BJ (cell line): ENCODE results near the gene ZNHIT6. TPM values are rescaled to one million over a fixed set of nuclear protein-coding genes. Genes with fewer than 3 reads are reported as not detected.

Source experiments
- CTCF ChIA-PET: fragments of 350-600 bp; formaldehyde crosslinking; extraction: SDS; loops from one replicate; lab custom pipeline; 2021; ENCODE audit warnings: antibody characterized with exemption, inconsistent platforms; lab: Yijun Ruan, JAX
- POLR2A ChIA-PET: fragments of 300-600 bp; sonication (Branson Sonifier 250); formaldehyde crosslinking; extraction: SDS; loops from one replicate; lab custom pipeline; 2021; ENCODE audit warnings: antibody characterized with exemption; lab: Charles Lee
- DNase-seq: peaks from one replicate; pipeline ENCODE4 v3.0.0-alpha.2; 2011; ENCODE audit warnings: low read depth
- H3K27me3 ChIP-seq: 2 replicates; pipeline ENCODE4 v1.6.0; 2011; ENCODE audit warnings: low read length; ENCODE audit not compliant: control insufficient read depth, insufficient read depth
- H3K36me3 ChIP-seq: 2 replicates; pipeline ENCODE4 v1.5.1; 2011; ENCODE audit warnings: low read length; ENCODE audit not compliant: control insufficient read depth, insufficient read depth
- H3K4me3 ChIP-seq: 2 replicates; pipeline ENCODE4 v1.5.1; 2011; ENCODE audit warnings: low read depth, mild to moderate bottlenecking, control low read depth, low read length
- polyA plus RNA-seq: library from polyadenylated mRNA; depleted of rRNA; stranded (reverse); fragments of >200 nt; gene quantifications from 2 replicates; pipeline ENCODE4 v1.2.3, GENCODE V29; 2011
- TF ChIP-seq, protein P1 (sequence below): IDR thresholded peaks from 2 replicates; pipeline ENCODE4 v1.5.1; 2011; ENCODE audit warnings: low read depth, mild to moderate bottlenecking, control low read depth, inconsistent platforms, low read length, moderate library complexity; ENCODE audit not compliant: insufficient read depth

Gene ZNHIT6
- polyA plus RNA-seq, 1 experiment: 5.6 TPM

DNA sequence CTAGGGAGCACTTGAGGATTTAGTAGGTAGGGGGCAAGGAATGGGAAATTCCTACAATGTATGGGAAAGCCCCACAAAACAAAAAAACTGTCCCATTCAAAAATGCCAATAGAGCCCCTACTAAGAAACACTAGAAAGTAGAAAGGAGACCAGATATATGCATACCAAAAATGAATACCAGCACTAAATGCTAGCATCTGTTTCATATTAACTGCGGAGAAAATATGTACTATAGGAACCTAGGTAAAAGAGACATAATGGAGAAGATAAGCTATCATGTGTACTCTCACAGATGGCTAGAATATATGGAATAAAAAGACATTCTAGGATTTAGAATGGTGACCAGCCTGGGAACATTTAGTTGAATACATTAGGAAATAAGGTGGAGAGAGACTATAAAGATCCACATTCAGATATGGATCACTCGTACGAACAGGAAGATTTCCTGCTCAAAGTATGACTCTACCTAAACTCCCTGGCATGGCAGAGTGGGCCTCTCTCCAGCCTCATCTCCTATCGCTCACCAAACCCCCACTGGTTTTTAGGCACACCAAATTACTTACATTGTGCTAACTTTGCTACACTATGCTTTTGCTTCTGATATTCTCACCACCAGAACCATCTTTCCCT, 18.3 kb downstream of the ZNHIT6 start:
- TF ChIP-seq, protein P1, sequence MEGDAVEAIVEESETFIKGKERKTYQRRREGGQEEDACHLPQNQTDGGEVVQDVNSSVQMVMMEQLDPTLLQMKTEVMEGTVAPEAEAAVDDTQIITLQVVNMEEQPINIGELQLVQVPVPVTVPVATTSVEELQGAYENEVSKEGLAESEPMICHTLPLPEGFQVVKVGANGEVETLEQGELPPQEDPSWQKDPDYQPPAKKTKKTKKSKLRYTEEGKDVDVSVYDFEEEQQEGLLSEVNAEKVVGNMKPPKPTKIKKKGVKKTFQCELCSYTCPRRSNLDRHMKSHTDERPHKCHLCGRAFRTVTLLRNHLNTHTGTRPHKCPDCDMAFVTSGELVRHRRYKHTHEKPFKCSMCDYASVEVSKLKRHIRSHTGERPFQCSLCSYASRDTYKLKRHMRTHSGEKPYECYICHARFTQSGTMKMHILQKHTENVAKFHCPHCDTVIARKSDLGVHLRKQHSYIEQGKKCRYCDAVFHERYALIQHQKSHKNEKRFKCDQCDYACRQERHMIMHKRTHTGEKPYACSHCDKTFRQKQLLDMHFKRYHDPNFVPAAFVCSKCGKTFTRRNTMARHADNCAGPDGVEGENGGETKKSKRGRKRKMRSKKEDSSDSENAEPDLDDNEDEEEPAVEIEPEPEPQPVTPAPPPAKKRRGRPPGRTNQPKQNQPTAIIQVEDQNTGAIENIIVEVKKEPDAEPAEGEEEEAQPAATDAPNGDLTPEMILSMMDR: no peak
- CTCF ChIA-PET: no interaction called here
- POLR2A ChIA-PET: interaction anchor here (0.7 kb wide), 1 partner anchor 329 kb away, joined by 3 read pairs; no protein-coding TSS in a partner anchor
- no peak for DNase-seq
- no peak overlapping the region for H3K4me3 ChIP-seq
- no peaks in the 10 kb centered on the region for H3K27me3 ChIP-seq
- H3K36me3 ChIP-seq: peaks cover 2% of the 10 kb centered on the region; the same call in 1 of the 2 replicates

DNA sequence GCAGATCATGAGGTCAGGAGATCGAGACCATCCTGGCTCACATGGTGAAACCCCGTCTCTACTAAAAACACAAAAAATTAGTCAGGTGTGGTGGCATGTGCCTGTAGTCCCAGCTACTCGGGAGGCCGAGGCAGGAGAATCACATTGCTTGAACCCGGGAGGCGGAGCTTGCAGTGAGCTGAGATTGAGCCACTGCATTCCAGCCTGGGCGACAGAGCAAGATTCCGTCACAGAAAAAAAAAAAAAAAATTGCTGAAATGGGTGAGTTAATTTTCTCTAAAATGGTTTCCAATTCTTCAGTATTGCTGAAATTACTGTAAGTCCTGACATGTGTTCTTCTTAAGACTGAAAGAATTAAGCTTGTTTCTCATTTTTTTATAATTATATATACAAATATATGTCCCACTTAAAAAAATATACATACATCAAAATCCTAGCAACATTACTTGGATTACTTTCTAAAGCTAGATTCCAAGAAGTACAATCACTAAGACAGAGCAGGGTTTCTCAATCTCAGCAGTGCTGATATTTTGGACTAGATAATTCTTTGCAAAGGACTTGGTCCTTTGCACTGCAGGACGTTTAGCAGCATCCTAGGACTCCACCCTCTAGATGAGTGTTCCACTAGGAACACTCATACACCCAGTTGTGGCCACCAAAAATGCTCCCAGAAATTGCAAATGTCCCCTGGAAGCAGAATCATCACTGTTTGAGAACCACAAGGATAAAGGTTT, 24.8 kb downstream of the ZNHIT6 start:
- POLR2A ChIA-PET: interaction anchor here (0.6 kb wide), 1 partner anchor 114 kb away, joined by 3 read pairs; no protein-coding TSS in a partner anchor
- TF ChIP-seq, protein P1: no peak
- DNase-seq: no peak
- no peak overlapping the region for H3K4me3 ChIP-seq
- CTCF ChIA-PET: interaction anchor here (0.7 kb wide), 1 partner anchor 86 kb away, joined by 4 read pairs; no protein-coding TSS in a partner anchor
- no peaks in the 10 kb centered on the region for H3K27me3 ChIP-seq
- peaks cover 2% of the 10 kb centered on the region; the same call in 1 of the 2 replicates for H3K36me3 ChIP-seq

- no peak for DNase-seq
- H3K27me3 ChIP-seq: no peaks in the 10 kb centered on the region
- no peak overlapping the region for H3K4me3 ChIP-seq
- ChIA-PET CTCF (interaction anchor here (0.8 kb wide), 1 partner anchor 69 kb away, joined by 4 read pairs; no protein-coding TSS in a partner anchor), POLR2A (no interaction called here)
- TF ChIP-seq, protein P1: no peak
- peaks cover 6% of the 10 kb centered on the region; the same call in 1 of the 2 replicates for H3K36me3 ChIP-seq
Measured at GRCh38 chr1:85681087-85681486, 27.1 kb downstream of the ZNHIT6 start.

- CTCF ChIA-PET: interaction anchor here (0.6 to 1.6 kb wide), 2 partner anchors 30 to 358 kb away, joined by 3 to 4 read pairs; partner anchors contain the start of gene ZNHIT6
- peaks cover 4% of the 10 kb centered on the region; the same call in 1 of the 2 replicates for H3K36me3 ChIP-seq
- TF ChIP-seq, protein P1: no peak
Measured at GRCh38 chr1:85678193-85678592, 30.0 kb downstream of the ZNHIT6 start.

GRCh38 chr1:85677656-85678055, 30.6 kb downstream of the ZNHIT6 start:
- CTCF ChIA-PET: interaction anchor here (0.7 to 1.6 kb wide), 3 partner anchors 30 to 339 kb away, joined by 3 to 4 read pairs (median 3); partner anchors contain the start of gene ZNHIT6
- TF ChIP-seq, protein P1: no peak

More at GRCh38 chr1:85678193-85678592, 30.0 kb downstream of the ZNHIT6 start:
- POLR2A ChIA-PET: no interaction called here
- H3K4me3 ChIP-seq: no peak overlapping the region
- DNase-seq: no peak
- H3K27me3 ChIP-seq: no peaks in the 10 kb centered on the region

More at GRCh38 chr1:85677656-85678055, 30.6 kb downstream of the ZNHIT6 start:
- Histone ChIP-seq H3K27me3 (no peaks in the 10 kb centered on the region), H3K4me3 (no peak overlapping the region), H3K36me3 (peaks cover 4% of the 10 kb centered on the region; the same call in 1 of the 2 replicates)
- DNase-seq: no peak
- POLR2A ChIA-PET: no interaction called here
